ENCODE results near the gene SPIN2A. TPM values are rescaled to one million over a fixed set of nuclear protein-coding genes. Genes with fewer than 3 reads are reported as not detected.
"Not testable (repeated sequence)": the region's sequence is repeated elsewhere in the genome, so short reads cannot be mapped to it uniquely, and the experiment has no call there.

Gene SPIN2A
- total RNA-seq, 1 donor from 2014 or later, result 0.74 TPM

- H3K27ac ChIP-seq, result no peak overlapping the region
- ATAC-seq (no peak), DNase-seq (no peak)
- H3K4me1 ChIP-seq, result no peaks in the 10 kb centered on the region
- no peak for TF ChIP-seq CTCF (IDR thresholded peaks at IDR 0.05)
- H3K4me3 ChIP-seq, result no peak overlapping the region
- H3K27me3 ChIP-seq (ENCODE audit: low read depth), result no peaks in the 10 kb centered on the region
- intact Hi-C loops (cut with DNase I), result no loop called here
- no peaks in the 10 kb centered on the region for H3K9me3 ChIP-seq
- H3K36me3 ChIP-seq, result no peaks in the 10 kb centered on the region
Observed at GRCh38 chrX:57104921-57105398, 32.2 kb downstream of the SPIN2A start.

DNA sequence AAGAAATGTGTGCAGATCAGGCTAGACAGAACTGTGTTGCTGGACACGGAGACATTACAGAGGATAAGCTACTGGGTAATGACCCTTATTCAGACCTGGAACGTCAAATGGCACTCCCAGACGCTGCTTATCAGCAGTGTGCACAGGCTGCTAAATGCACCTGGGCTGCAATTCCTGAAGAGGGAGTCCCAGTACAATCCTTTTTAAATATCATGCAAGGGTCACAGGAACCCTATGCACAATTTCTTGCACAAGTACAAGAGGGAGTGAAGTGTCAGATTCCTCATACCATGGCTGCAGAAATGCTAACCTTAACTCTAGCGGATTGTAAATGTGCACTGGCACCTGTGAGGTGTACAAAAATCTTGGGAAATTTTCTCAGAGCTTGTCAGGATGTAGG, 32.8 kb downstream of the SPIN2A start:
- H3K27me3 ChIP-seq (ENCODE audit: low read depth), result no peaks in the 10 kb centered on the region
- no peak overlapping the region for H3K27ac ChIP-seq
- no peak for TF ChIP-seq CTCF (IDR thresholded peaks at IDR 0.05)
- H3K4me1 ChIP-seq, result no peaks in the 10 kb centered on the region
- ATAC-seq (no peak), DNase-seq (no peak)
- no peaks in the 10 kb centered on the region for H3K9me3 ChIP-seq
- intact Hi-C loops (cut with DNase I), result no loop called here
- H3K36me3 ChIP-seq, result no peaks in the 10 kb centered on the region
- no peak overlapping the region for H3K4me3 ChIP-seq

DNA sequence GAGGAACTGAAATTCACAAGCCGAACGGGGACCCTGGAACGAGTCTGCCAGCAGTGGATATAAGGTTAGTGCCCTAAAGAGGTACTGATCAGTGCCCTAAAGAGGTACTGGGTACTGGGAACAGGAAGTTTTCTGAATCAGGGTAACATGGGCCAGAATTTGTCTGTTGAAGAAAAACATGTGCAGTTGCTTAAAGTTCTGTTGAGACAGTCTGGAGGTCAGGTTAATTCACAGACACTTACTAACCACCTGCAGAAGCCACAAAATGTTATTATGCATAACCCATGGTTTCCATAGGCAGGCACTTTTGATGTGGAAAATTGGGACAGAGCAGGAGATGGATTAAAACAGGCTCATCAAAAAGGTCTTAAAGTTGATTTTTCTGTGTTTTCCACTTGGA, 33.7 kb downstream of the SPIN2A start:
- H3K27me3 ChIP-seq (ENCODE audit: low read depth), result no peaks in the 10 kb centered on the region
- H3K4me1 ChIP-seq, result no peaks in the 10 kb centered on the region
- no peaks in the 10 kb centered on the region for H3K36me3 ChIP-seq
- no peak overlapping the region for H3K27ac ChIP-seq
- DNase-seq (no peak), ATAC-seq (no peak)
- H3K4me3 ChIP-seq, result no peak overlapping the region
- no peak for TF ChIP-seq CTCF (IDR thresholded peaks at IDR 0.05)
- intact Hi-C loops (cut with DNase I), result no loop called here
- H3K9me3 ChIP-seq, result no peaks in the 10 kb centered on the region

DNA sequence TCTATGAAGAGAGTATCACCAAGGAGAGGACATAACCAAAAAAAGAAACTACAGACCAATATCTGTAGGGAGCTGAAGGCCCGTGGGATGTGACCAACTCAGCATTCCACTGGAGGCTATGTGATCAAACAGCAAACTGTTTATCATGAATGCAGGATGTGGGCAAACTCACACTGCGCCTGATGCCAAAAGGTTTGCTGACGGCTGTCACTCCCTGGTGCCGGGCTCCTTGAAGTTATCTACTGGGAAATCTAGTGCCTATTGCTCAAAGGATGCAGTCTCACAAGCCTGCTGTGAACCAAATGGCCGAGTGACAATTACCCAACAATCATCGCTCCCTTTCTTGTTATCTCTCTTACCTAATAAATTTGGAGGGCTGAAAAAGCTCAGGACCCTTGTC, 34.3 kb downstream of the SPIN2A start:
- H3K27me3 ChIP-seq (ENCODE audit: low read depth); H3K9me3 ChIP-seq; H3K4me1 ChIP-seq; H3K36me3 ChIP-seq; DNase-seq; intact Hi-C loops (cut with DNase I); H3K27ac ChIP-seq; H3K4me3 ChIP-seq; ATAC-seq: not testable (repeated sequence)

Other genes starting within 250 kb of the SPIN2A start
- 12.2 TPM for gene SPIN3, start 141.9 kb downstream of the SPIN2A start, total RNA-seq
- gene SPIN2B, start 15.8 kb downstream of the SPIN2A start, total RNA-seq, result 9.8 TPM
- 6.1 TPM for gene FAAH2, start 149.3 kb upstream of the SPIN2A start, total RNA-seq

Data from lower lobe of right lung (tissue), 2 donors.